HCT116 (cell line): ENCODE results near the gene OR56B4. TPM values are rescaled to one million over a fixed set of nuclear protein-coding genes. Genes with fewer than 3 reads are reported as not detected.

Experiments
- ATAC-seq: fragments of 200-7000 bp; cut with Tn5 transposase; 2 replicates; pipeline ENCODE4 v1.9.1; 2020; ENCODE audit warnings: mild to moderate bottlenecking, moderate library complexity
- BruUV-seq: library from RNA; stranded (reverse); fragments of 400-500 nt; replicated peaks from 2 replicates; lab custom pipeline; 2021; lab: Mats Ljungman, UMichigan
- CTCF ChIA-PET: fragments of 300-600 bp; sonication (Branson Sonifier 250); formaldehyde crosslinking; loops from one replicate; lab custom pipeline; 2021; ENCODE audit warnings: antibody characterized with exemption; lab: Charles Lee
- POLR2A ChIA-PET: fragments of 300-600, 350-600 bp; sonication (Branson Sonifier 250); formaldehyde crosslinking; loops from one replicate; lab custom pipeline; 2021; ENCODE audit warnings: antibody characterized with exemption; lab: Charles Lee
- RAD21 ChIA-PET, 2 experiments: fragments of 300-600 bp; sonication (Branson Sonifier 250); formaldehyde crosslinking; loops; one replicate each; lab custom pipeline; 2023; ENCODE audit warnings: low total read pairs in 2 of 2; ENCODE audit not compliant: uncharacterized antibody in 2 of 2, unreplicated experiment in 2 of 2, low non-redundant PET in 1 of 2; lab: Charles Lee
- DNase-seq: peaks from one replicate; pipeline ENCODE4 v3.0.0-alpha.2; 2010; ENCODE audit warnings: low read depth, low spot score
- H2AFZ ChIP-seq: fragments of 200-600 bp; shearing (Covaris generic), sonication (generic); 2 replicates; pipeline ENCODE4 v1.6.1; 2017; ENCODE audit warnings: low read depth, mixed run types, mixed read lengths, antibody characterized with exemption, low read length; ENCODE audit not compliant: poor library complexity, severe bottlenecking
- H3K27ac ChIP-seq: 2 replicates; pipeline ENCODE4 v1.5.1; 2012; ENCODE audit warnings: low read depth, low read length
- H3K27me3 ChIP-seq: fragments of 200-600 bp; sonication (generic); 2 replicates; pipeline ENCODE4 v1.6.1; 2016; ENCODE audit warnings: mixed run types, low read length, mixed read lengths; ENCODE audit not compliant: insufficient read depth
- H3K36me3 ChIP-seq, 2 experiments: fragments of 200-500 bp in 1 of 2; fragments of 200-600 bp in 1 of 2; sonication (Bioruptor generic) in 1 of 2; sonication (generic) in 1 of 2; 2 replicates each; pipeline versions ENCODE4 v1.5.1 to v1.6.1; 2014 to 2016; ENCODE audit warnings: low read length in 2 of 2, inconsistent platforms in 1 of 2, mixed read lengths in 1 of 2, mixed run types in 1 of 2; ENCODE audit not compliant: insufficient read depth in 2 of 2, control insufficient read depth in 1 of 2
- H3K4me1 ChIP-seq, 2 experiments: fragments of 200-600 bp in 1 of 2; sonication (generic) in 1 of 2; 2 replicates each; pipeline versions ENCODE4 v1.5.1 to v1.6.1; 2012 to 2017; ENCODE audit warnings: low read length in 2 of 2, inconsistent platforms in 1 of 2, mild to moderate bottlenecking in 1 of 2, mixed read lengths in 1 of 2, mixed run types in 1 of 2, moderate library complexity in 1 of 2; ENCODE audit not compliant: insufficient read depth in 2 of 2, control insufficient read depth in 1 of 2
- H3K4me2 ChIP-seq: fragments of 200-600 bp; sonication (generic); 2 replicates; pipeline ENCODE4 v1.6.1; 2017; ENCODE audit warnings: mixed run types, low read length, mixed read lengths
- H3K4me3 ChIP-seq, 2 experiments: fragments of 200-600 bp in 1 of 2; sonication (generic) in 1 of 2; replicated peaks in 1 of 2; 2 replicates each; pipeline ENCODE4 v1.5.1; 2011 to 2016; ENCODE audit warnings: low read length in 2 of 2, control low read depth in 1 of 2, low read depth in 1 of 2, mild to moderate bottlenecking in 1 of 2, mixed read lengths in 1 of 2, mixed run types in 1 of 2
- H3K79me2 ChIP-seq: fragments of 200-600 bp; sonication (generic); 2 replicates; pipeline ENCODE4 v1.6.1; 2017; ENCODE audit warnings: mild to moderate bottlenecking, mixed run types, low read length, moderate library complexity, mixed read lengths; ENCODE audit not compliant: insufficient read depth
- H3K9ac ChIP-seq: fragments of 200-600 bp; sonication (generic); 2 replicates; pipeline ENCODE4 v1.6.1; 2016; ENCODE audit warnings: low read length, mixed read lengths
- H3K9me2 ChIP-seq: fragments of 200-600 bp; sonication (generic), shearing (Covaris generic); 2 replicates; pipeline ENCODE4 v1.6.1; 2017; ENCODE audit warnings: mixed run types, mild to moderate bottlenecking, moderate library complexity; ENCODE audit not compliant: insufficient read depth
- H3K9me3 ChIP-seq, 2 experiments: fragments of 200-500 bp in 1 of 2; fragments of 200-600 bp in 1 of 2; sonication (Bioruptor generic) in 1 of 2; sonication (generic) in 1 of 2; 2 replicates each; pipeline ENCODE4 v1.6.1; 2014 to 2017; ENCODE audit warnings: low read length in 2 of 2, mixed read lengths in 2 of 2, inconsistent platforms in 1 of 2, low read depth in 1 of 2, mild to moderate bottlenecking in 1 of 2, mixed run types in 1 of 2, moderate library complexity in 1 of 2; ENCODE audit not compliant: control insufficient read depth in 1 of 2, insufficient read depth in 1 of 2
- H4K20me1 ChIP-seq: fragments of 200-600 bp; sonication (generic), shearing (Covaris generic); 2 replicates; pipeline ENCODE4 v1.6.1; 2017; ENCODE audit warnings: mixed run types, mild to moderate bottlenecking, moderate library complexity; ENCODE audit not compliant: insufficient read depth
- CEBPB ChIP-seq: IDR thresholded peaks from 2 replicates; pipeline ENCODE4 v1.6.1; 2012; ENCODE audit warnings: low read depth
- EGR1 ChIP-seq: IDR thresholded peaks from 2 replicates; pipeline ENCODE4 v1.6.1; 2012; ENCODE audit warnings: low read depth
- ELF1 ChIP-seq: IDR thresholded peaks from 2 replicates; pipeline ENCODE4 v1.6.1; 2012; ENCODE audit warnings: low read depth, borderline replicate concordance
- POLR2AphosphoS5 ChIP-seq: IDR thresholded peaks from 2 replicates; pipeline ENCODE4 v1.6.1; 2011; ENCODE audit warnings: mild to moderate bottlenecking, low read depth, low read length, moderate library complexity
- RAD21 ChIP-seq: IDR thresholded peaks from 2 replicates; pipeline ENCODE4 v1.6.1; 2012; ENCODE audit warnings: low read depth, mild to moderate bottlenecking
- SIN3A ChIP-seq: IDR thresholded peaks from 2 replicates; pipeline ENCODE4 v1.6.1; 2012; ENCODE audit warnings: low read depth
- SRF ChIP-seq: IDR thresholded peaks from 2 replicates; pipeline ENCODE4 v1.6.1; 2012; ENCODE audit warnings: low read depth
- ZFX ChIP-seq: fragments of 450-650 bp; IDR thresholded peaks from 2 replicates; pipeline ENCODE4 v1.6.1; 2017
- intact Hi-C: fragments of 100-400 bp; cut with micrococcal nuclease; formaldehyde crosslinking; loops from 2 replicates; pipeline ENCODE4 v1.10.0; 2022
- total RNA-seq: library from RNA; stranded (reverse); gene quantifications from one replicate; pipeline ENCODE4 v1.2.1, GENCODE V29; 2021; ENCODE audit not compliant: unreplicated experiment
- TF ChIP-seq, protein P1 (sequence below): IDR thresholded peaks from 2 replicates; pipeline ENCODE4 v1.6.1; 2011; ENCODE audit warnings: mild to moderate bottlenecking, low read length, moderate library complexity; ENCODE audit not compliant: insufficient replicate concordance; ENCODE audit errors: extremely low read depth
- TF ChIP-seq, protein P2 (sequence below), 3 experiments: fragments of 200-600 bp in 1 of 3; sonication (generic) in 1 of 3; IDR thresholded peaks in 2 of 3; conservative IDR thresholded peaks in 1 of 3; 2 replicates each; pipeline ENCODE4 v1.5.1; 2012 to 2017; ENCODE audit warnings: low read depth in 2 of 3, low read length in 2 of 3, antibody characterized with exemption in 1 of 3, borderline replicate concordance in 1 of 3, control low read depth in 1 of 3, mild to moderate bottlenecking in 1 of 3, mixed read lengths in 1 of 3, mixed run types in 1 of 3, moderate library complexity in 1 of 3; ENCODE audit not compliant: insufficient read depth in 1 of 3

OR56B4 gene
- total RNA-seq, 1 experiment from 2014 or later = not detected

DNA sequence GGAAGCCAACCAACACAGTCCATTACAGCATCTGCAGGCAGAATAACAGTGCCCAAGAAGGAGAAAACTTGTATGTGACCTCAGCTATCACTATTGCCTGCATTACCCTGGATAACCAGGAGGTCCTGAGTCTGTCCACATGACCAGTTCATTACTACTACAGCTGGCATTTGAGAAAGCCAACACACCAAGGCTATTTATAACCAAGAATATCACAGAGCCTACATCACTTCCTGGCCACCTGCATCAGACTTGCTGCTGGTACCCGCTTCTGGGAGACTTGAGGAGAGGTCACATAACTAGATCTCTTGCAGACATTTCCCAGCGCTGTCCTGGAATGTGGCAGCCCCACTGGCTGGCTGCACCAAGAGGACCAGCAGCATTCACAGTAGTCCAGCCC is 11.1 kb upstream of the OR56B4 start:
- H3K36me3 ChIP-seq = no peaks in the 10 kb centered on the region
- TF ChIP-seq, protein P1, sequence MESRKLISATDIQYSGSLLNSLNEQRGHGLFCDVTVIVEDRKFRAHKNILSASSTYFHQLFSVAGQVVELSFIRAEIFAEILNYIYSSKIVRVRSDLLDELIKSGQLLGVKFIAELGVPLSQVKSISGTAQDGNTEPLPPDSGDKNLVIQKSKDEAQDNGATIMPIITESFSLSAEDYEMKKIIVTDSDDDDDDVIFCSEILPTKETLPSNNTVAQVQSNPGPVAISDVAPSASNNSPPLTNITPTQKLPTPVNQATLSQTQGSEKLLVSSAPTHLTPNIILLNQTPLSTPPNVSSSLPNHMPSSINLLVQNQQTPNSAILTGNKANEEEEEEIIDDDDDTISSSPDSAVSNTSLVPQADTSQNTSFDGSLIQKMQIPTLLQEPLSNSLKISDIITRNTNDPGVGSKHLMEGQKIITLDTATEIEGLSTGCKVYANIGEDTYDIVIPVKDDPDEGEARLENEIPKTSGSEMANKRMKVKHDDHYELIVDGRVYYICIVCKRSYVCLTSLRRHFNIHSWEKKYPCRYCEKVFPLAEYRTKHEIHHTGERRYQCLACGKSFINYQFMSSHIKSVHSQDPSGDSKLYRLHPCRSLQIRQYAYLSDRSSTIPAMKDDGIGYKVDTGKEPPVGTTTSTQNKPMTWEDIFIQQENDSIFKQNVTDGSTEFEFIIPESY = no peak
- no peak for TF ChIP-seq POLR2AphosphoS5
- TF ChIP-seq EGR1 = no peak
- TF ChIP-seq CEBPB = no peak
- TF ChIP-seq RAD21 = no peak
- TF ChIP-seq SRF = no peak
- no peak for TF ChIP-seq ZFX
- TF ChIP-seq SIN3A = no peak
- TF ChIP-seq, all 23 proteins: peak for 0
- ChIA-PET RAD21 (no interaction called here), POLR2A (no interaction called here), CTCF (no interaction called here)
- BruUV-seq = no TSS peak
- intact Hi-C loops = no loop called here
- DNase-seq (no peak), ATAC-seq (no peak)
- no peak overlapping the region for H3K27ac ChIP-seq
- peaks cover 31% of the 10 kb centered on the region for H3K27me3 ChIP-seq
- H2AFZ ChIP-seq = no peak overlapping the region
- no peaks in the 10 kb centered on the region for H3K9me2 ChIP-seq
- no peak overlapping the region for H3K9ac ChIP-seq
- no peaks in the 10 kb centered on the region for H3K79me2 ChIP-seq
- H3K4me2 ChIP-seq = no peak overlapping the region
- no peaks in the 10 kb centered on the region for H3K9me3 ChIP-seq
- no peaks in the 10 kb centered on the region for H4K20me1 ChIP-seq
- no peak overlapping the region for H3K4me3 ChIP-seq
- no peaks in the 10 kb centered on the region for H3K4me1 ChIP-seq

DNA sequence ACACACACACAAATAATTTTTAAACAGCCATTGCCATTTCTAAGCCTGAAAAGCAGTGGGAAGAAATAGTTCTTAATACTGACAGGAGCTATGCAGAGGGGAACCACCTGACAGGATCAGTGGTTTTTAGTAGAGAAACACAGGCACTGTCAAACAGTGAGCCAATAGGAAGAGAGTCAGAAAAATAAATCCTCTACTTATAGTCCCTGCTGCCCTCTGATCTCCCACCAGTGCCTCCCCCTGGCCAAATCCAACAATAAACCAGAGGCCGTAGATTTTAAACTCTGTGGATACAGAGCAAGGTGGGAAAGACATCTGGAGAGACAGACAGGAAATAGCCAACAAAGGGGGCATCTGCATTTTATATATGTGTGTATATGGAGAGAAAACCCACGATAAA is 7.9 kb upstream of the OR56B4 start:
- Histone ChIP-seq H3K79me2 (no peaks in the 10 kb centered on the region), H4K20me1 (no peaks in the 10 kb centered on the region), H3K4me2 (no peak overlapping the region), H3K4me3 (no peak overlapping the region), H3K27me3 (peaks cover 35% of the 10 kb centered on the region), H3K36me3 (no peaks in the 10 kb centered on the region), H2AFZ (no peak overlapping the region), H3K27ac (no peak overlapping the region), H3K4me1 (no peaks in the 10 kb centered on the region), H3K9me2 (no peaks in the 10 kb centered on the region), H3K9me3 (no peaks in the 10 kb centered on the region), H3K9ac (no peak overlapping the region)
- ChIA-PET CTCF (interaction anchor here (0.6 kb wide), 1 partner anchor 261 kb away, joined by 3 read pairs; no protein-coding TSS in a partner anchor), RAD21 (no interaction called here), POLR2A (interaction anchor here (0.6 kb wide), 1 partner anchor 160 kb away, joined by 3 read pairs; no protein-coding TSS in a partner anchor)
- intact Hi-C loops = no loop called here
- ATAC-seq = peak; percentile 75
- TF ChIP-seq ELF1 = no peak
- TF ChIP-seq, protein P2, sequence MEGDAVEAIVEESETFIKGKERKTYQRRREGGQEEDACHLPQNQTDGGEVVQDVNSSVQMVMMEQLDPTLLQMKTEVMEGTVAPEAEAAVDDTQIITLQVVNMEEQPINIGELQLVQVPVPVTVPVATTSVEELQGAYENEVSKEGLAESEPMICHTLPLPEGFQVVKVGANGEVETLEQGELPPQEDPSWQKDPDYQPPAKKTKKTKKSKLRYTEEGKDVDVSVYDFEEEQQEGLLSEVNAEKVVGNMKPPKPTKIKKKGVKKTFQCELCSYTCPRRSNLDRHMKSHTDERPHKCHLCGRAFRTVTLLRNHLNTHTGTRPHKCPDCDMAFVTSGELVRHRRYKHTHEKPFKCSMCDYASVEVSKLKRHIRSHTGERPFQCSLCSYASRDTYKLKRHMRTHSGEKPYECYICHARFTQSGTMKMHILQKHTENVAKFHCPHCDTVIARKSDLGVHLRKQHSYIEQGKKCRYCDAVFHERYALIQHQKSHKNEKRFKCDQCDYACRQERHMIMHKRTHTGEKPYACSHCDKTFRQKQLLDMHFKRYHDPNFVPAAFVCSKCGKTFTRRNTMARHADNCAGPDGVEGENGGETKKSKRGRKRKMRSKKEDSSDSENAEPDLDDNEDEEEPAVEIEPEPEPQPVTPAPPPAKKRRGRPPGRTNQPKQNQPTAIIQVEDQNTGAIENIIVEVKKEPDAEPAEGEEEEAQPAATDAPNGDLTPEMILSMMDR (IDR thresholded peaks at IDR 0.05 in 2 of 3, conservative IDR thresholded peaks at IDR 0.05 in 1 of 3; ENCODE audit: borderline replicate concordance in 1 of 3, insufficient read depth in 1 of 3, low read depth in 2 of 3, low read length in 2 of 3) = peak in 2 of 3 experiments; percentile 21 to 35; a peak in 3 of 6 replicates
- BruUV-seq = no TSS peak
- DNase-seq = no peak
